ENCODE data around the gene DENND5B.
A peak's percentile ranks its signal among the peaks of the same experiment; 100 is the strongest.

DENND5B gene

DNA sequence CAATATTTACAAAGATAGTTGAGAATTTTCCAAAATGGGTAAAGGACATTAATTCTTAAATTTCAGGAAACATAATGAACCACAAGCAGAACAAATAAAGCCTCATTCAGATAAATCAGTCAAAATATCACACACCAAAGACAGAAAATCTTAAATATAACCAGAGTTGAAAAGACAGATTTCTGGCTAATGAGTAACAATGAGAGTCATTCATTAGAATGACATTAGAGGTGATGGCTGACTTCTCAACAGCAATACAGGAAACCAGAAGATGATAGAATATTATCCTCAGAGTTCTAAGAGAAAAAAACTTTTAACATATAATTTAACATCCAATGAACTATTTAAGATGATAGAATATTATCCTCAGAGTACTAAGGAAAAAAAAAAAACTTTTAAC is 124.2 kb downstream of the DENND5B start:
- Histone ChIP-seq H3K27me3 (replicated peaks; ENCODE audit: control insufficient read depth, insufficient read depth, low read length) (no peaks in the 10 kb centered on the region), H3K4me3 (ENCODE audit: low read length) (no peak overlapping the region), H3K4me1 (ENCODE audit: control insufficient read depth, insufficient read depth, low read length) (no peaks in the 10 kb centered on the region), H3K9me3 (ENCODE audit: control insufficient read depth, low read length) (no peaks in the 10 kb centered on the region), H3K9ac (ENCODE audit: low read length) (no peak overlapping the region), H3K36me3 (ENCODE audit: control insufficient read depth, insufficient read depth, low read length, severe bottlenecking) (no peaks in the 10 kb centered on the region)
- DNase-seq (ENCODE audit: low read depth) = no peak

DNA sequence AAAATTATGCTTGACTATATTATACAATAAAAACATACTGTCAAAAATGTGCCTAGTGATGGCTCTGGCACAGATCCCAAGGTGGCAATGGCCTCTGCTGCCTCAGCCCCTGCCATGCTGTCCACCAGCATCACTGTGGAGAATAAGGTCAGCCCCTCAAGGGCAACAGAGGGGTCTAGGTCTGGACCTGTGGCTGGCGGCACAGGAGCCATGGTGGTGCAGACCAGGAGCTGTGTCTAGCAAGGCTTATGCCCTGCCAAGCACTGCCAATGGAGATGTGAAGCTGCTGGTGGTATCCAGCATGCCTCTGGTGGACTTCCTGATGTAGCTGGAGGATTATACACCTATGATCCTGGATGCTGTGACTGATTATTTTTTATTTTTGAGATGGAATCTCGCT is 125.9 kb downstream of the DENND5B start:
- Histone ChIP-seq H3K4me3 (ENCODE audit: low read length) (no peak overlapping the region), H3K9ac (ENCODE audit: low read length) (no peak overlapping the region), H3K27me3 (replicated peaks; ENCODE audit: control insufficient read depth, insufficient read depth, low read length) (no peaks in the 10 kb centered on the region), H3K4me1 (ENCODE audit: control insufficient read depth, insufficient read depth, low read length) (no peaks in the 10 kb centered on the region), H3K9me3 (ENCODE audit: control insufficient read depth, low read length) (no peaks in the 10 kb centered on the region), H3K36me3 (ENCODE audit: control insufficient read depth, insufficient read depth, low read length, severe bottlenecking) (peaks cover 2% of the 10 kb centered on the region)
- DNase-seq (ENCODE audit: low read depth) = no peak

DNA sequence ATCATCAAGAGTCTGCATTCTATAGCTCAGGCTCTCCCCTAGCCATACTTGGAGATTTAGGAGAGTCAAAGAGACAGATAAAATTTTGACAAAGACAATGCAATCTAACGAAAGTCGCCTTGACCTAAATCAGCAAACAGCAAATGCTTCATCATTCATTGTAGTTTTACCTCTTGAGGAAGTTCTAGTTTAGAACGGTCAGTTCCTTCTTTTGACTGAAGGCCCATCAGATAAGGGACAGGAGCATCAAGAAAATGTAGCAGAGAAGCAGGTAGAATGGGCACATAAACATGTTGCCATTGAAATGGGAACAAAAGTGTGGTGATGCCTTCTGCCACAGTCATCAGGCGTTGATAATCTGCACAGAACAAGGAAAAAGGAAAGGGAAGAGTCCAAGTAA is 130.9 kb downstream of the DENND5B start:
- DNase-seq (ENCODE audit: low read depth) = no peak
- no peaks in the 10 kb centered on the region for H3K9me3 ChIP-seq (ENCODE audit: control insufficient read depth, low read length)
- no peaks in the 10 kb centered on the region for H3K27me3 ChIP-seq (replicated peaks; ENCODE audit: control insufficient read depth, insufficient read depth, low read length)
- H3K36me3 ChIP-seq (ENCODE audit: control insufficient read depth, insufficient read depth, low read length, severe bottlenecking) = peaks cover 7% of the 10 kb centered on the region
- H3K9ac ChIP-seq (ENCODE audit: low read length) = no peak overlapping the region
- H3K4me3 ChIP-seq (ENCODE audit: low read length) = no peak overlapping the region
- H3K4me1 ChIP-seq (ENCODE audit: control insufficient read depth, insufficient read depth, low read length) = peaks cover 3% of the 10 kb centered on the region

DNA sequence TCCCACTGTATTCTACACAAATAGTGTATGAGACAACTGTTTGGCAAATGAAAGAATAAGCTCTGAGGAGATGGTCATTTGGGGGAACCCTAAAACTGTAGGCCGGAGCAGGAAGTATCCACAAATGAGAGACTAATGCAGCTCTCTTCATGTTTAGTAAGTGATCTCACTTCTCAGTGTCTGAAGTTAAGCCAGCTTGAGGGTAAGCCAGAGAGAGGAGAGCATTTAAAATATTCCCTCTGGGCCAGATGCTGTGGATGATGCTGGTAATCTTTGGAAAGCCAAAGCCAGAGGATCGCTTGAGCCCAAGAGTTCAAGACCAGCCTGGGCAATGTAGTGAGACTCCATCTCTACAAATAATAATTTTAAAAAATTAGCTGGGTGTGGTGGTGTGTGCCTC is 134.4 kb downstream of the DENND5B start:
- H3K4me3 ChIP-seq (ENCODE audit: low read length) = no peak overlapping the region
- no peak overlapping the region for H3K9ac ChIP-seq (ENCODE audit: low read length)
- H3K27me3 ChIP-seq (replicated peaks; ENCODE audit: control insufficient read depth, insufficient read depth, low read length) = no peaks in the 10 kb centered on the region
- peaks cover 3% of the 10 kb centered on the region for H3K4me1 ChIP-seq (ENCODE audit: control insufficient read depth, insufficient read depth, low read length)
- H3K9me3 ChIP-seq (ENCODE audit: control insufficient read depth, low read length) = no peaks in the 10 kb centered on the region
- DNase-seq (ENCODE audit: low read depth) = no peak
- H3K36me3 ChIP-seq (ENCODE audit: control insufficient read depth, insufficient read depth, low read length, severe bottlenecking) = peaks cover 16% of the 10 kb centered on the region

DNA sequence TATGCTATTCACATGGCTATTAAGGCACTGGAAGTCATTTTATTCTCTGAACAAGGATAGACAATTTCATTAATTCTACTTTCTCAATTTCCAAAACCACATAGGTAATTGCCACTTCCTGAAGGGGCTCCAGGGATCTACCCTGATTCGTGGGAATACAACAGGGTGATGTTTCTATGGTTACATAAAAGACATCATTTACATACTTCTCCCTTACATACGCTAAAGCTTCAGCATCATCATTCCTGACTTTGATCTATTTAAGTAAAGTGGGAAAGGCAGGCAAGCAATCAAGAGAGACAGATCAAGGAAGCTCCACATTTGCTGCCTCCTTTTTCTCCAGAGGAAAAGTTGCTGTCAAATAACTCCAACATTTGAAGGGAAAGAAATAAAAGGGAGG is 146.2 kb downstream of the DENND5B start:
- H3K4me3 ChIP-seq (ENCODE audit: low read length) = no peak overlapping the region

DNA sequence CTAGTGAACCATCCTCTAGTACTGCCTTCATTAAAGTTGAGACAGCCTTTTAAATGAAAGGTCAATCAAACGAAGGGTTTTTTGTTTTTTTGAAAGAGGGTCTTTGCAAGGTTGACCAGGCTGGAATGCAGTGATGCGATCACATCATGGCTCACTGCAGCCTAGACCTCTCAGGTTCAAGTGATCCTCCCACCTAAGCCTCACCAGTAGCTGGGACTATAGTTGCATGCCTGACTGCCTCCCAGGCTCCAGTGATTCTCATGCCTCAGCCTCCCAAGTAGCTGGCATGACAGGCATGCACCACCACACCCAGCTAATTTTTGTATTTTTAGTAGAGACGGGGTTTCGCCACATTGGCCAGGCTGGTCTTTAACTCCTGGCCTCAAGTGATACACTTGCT is 150.3 kb downstream of the DENND5B start:
- Histone ChIP-seq H3K27me3 (replicated peaks; ENCODE audit: control insufficient read depth, insufficient read depth, low read length) (no peaks in the 10 kb centered on the region), H3K4me1 (ENCODE audit: control insufficient read depth, insufficient read depth, low read length) (no peaks in the 10 kb centered on the region), H3K9me3 (ENCODE audit: control insufficient read depth, low read length) (no peaks in the 10 kb centered on the region), H3K9ac (ENCODE audit: low read length) (no peak overlapping the region), H3K4me3 (ENCODE audit: low read length) (no peak overlapping the region), H3K36me3 (ENCODE audit: control insufficient read depth, insufficient read depth, low read length, severe bottlenecking) (no peaks in the 10 kb centered on the region)
- DNase-seq (ENCODE audit: low read depth) = no peak

More for the DNA sequence above, 146.2 kb downstream of the DENND5B start:
- no peaks in the 10 kb centered on the region for H3K9me3 ChIP-seq (ENCODE audit: control insufficient read depth, low read length)
- H3K4me1 ChIP-seq (ENCODE audit: control insufficient read depth, insufficient read depth, low read length) = no peaks in the 10 kb centered on the region
- no peak for DNase-seq (ENCODE audit: low read depth)
- no peak overlapping the region for H3K9ac ChIP-seq (ENCODE audit: low read length)
- no peaks in the 10 kb centered on the region for H3K27me3 ChIP-seq (replicated peaks; ENCODE audit: control insufficient read depth, insufficient read depth, low read length)
- peaks cover 4% of the 10 kb centered on the region for H3K36me3 ChIP-seq (ENCODE audit: control insufficient read depth, insufficient read depth, low read length, severe bottlenecking)

DNA sequence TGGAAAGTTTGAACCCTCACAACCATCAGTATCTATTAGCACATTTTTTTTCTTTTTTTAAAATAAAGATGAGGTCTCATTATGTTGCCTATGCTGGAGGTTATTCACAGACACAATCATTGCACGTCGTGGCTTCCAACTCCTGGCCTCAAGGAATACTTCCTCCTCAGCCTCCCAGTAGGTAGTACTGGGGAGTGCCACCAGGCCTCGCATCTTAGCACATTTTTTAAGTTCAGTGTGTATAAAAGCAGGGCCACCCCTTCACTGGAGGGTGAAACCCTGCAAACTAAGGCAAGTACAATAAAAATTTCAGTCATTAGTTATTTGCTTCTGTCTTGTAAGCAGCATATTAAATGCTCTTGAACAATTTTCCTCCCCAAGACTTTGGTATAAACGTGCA is 150.8 kb downstream of the DENND5B start:
- H3K4me1 ChIP-seq (ENCODE audit: control insufficient read depth, insufficient read depth, low read length) = no peaks in the 10 kb centered on the region
- H3K9me3 ChIP-seq (ENCODE audit: control insufficient read depth, low read length) = no peaks in the 10 kb centered on the region
- no peak overlapping the region for H3K9ac ChIP-seq (ENCODE audit: low read length)
- no peaks in the 10 kb centered on the region for H3K27me3 ChIP-seq (replicated peaks; ENCODE audit: control insufficient read depth, insufficient read depth, low read length)
- H3K4me3 ChIP-seq (ENCODE audit: low read length) = no peak overlapping the region
- no peak for DNase-seq (ENCODE audit: low read depth)
- H3K36me3 ChIP-seq (ENCODE audit: control insufficient read depth, insufficient read depth, low read length, severe bottlenecking) = no peaks in the 10 kb centered on the region

DNA sequence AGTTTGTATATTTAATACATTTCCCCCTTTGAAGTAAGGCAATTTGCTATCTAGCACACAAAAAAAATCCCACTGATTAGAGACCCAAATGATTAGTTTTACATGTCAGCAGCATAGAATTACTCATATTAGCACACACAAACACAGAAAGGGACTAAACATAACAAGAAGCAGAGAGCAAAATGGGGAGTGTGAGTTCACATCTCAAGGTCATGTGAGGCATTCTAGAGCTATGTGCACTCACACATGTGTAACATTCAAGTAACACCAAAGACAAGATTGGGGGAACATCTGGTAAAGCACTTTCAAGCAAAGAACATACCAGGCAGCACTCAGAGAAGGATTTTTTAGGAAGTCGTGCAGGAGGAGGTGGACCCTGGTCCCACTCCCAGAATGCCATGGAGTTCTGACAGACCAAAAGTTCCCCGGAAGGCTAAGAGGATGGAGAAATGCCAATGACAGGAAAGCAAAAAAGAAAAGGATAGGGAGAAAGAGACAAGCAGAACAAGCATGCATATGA is 159.2 kb downstream of the DENND5B start:
- no peaks in the 10 kb centered on the region for H3K9me3 ChIP-seq (ENCODE audit: control insufficient read depth, low read length)
- H3K9ac ChIP-seq (ENCODE audit: low read length) = no peak overlapping the region
- no peaks in the 10 kb centered on the region for H3K36me3 ChIP-seq (ENCODE audit: control insufficient read depth, insufficient read depth, low read length, severe bottlenecking)
- peak; percentile 8 for DNase-seq (ENCODE audit: low read depth)
- H3K27me3 ChIP-seq (replicated peaks; ENCODE audit: control insufficient read depth, insufficient read depth, low read length) = no peaks in the 10 kb centered on the region
- no peak overlapping the region for H3K4me3 ChIP-seq (ENCODE audit: low read length)
- H3K4me1 ChIP-seq (ENCODE audit: control insufficient read depth, insufficient read depth, low read length) = no peaks in the 10 kb centered on the region

DNA sequence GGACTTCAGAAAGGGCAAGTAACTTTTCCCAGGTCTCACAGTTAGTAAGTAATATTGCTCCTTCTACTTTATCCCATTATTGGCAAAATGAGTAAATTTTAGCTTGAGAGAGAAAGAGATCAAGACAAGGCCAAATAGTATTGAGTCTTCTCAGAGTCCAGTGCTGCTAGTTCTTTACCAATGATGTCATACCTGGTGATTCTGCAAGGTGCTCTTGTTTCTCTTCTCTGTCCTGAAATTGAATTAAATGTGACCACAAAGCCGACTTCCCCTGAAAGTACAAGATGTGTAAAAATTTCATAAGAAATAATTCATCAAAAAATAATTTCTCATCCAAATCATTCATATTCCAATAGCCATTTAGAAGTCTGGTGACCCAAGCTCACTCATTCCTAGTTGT is 167.5 kb downstream of the DENND5B start:
- Histone ChIP-seq H3K36me3 (ENCODE audit: control insufficient read depth, insufficient read depth, low read length, severe bottlenecking) (peaks cover 18% of the 10 kb centered on the region), H3K4me1 (ENCODE audit: control insufficient read depth, insufficient read depth, low read length) (no peaks in the 10 kb centered on the region), H3K9ac (ENCODE audit: low read length) (no peak overlapping the region), H3K4me3 (ENCODE audit: low read length) (no peak overlapping the region), H3K27me3 (replicated peaks; ENCODE audit: control insufficient read depth, insufficient read depth, low read length) (no peaks in the 10 kb centered on the region), H3K9me3 (ENCODE audit: control insufficient read depth, low read length) (no peaks in the 10 kb centered on the region)
- DNase-seq (ENCODE audit: low read depth) = no peak

DNA sequence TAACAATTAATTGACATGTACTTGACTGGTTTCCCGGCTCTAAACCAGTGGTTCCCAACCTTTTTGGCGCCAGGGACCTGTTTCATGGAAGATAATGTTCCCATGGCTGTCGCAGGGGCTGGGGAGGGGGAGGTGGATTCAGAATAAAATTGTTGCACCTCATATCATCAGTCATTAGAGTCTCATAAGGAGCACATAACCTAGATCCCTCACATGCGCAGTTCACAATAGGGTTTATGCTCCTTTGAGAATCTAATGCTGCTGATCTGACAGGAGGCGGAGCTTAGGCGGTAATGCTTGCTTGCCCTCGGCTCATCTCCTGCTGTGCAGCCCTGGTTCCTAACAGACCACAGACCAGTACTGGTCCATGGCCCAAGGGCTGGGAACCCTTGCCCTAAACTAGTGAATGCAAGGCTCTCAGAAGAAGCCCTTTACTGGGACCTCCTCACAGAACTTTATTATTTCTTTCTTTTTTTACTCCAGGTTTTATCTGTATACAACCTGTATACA is 178.6 kb downstream of the DENND5B start:
- H3K9me3 ChIP-seq (ENCODE audit: control insufficient read depth, low read length) = no peaks in the 10 kb centered on the region
- peaks cover 26% of the 10 kb centered on the region for H3K36me3 ChIP-seq (ENCODE audit: control insufficient read depth, insufficient read depth, low read length, severe bottlenecking)
- H3K4me3 ChIP-seq (ENCODE audit: low read length) = no peak overlapping the region
- no peak overlapping the region for H3K9ac ChIP-seq (ENCODE audit: low read length)
- no peak for DNase-seq (ENCODE audit: low read depth)
- H3K4me1 ChIP-seq (ENCODE audit: control insufficient read depth, insufficient read depth, low read length) = no peaks in the 10 kb centered on the region
- no peaks in the 10 kb centered on the region for H3K27me3 ChIP-seq (replicated peaks; ENCODE audit: control insufficient read depth, insufficient read depth, low read length)

DNA sequence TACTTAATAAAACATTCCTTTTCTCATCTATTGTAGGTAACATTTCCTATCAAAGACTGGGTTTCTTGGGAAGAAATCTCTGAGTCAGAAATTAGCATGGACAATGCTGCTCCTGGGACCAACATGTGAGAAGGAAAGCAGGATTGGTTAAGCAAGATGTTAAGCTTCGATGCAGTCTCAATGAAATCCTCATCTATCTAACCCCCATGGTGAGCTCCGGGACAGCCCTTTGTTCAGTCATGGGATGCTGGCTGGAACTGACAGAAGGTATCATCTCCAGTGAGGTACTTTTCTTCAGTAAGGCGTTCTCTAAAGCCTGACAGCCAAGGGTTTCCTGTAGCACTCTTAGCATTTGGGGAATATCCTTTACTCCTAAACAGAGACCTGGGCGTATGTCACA is 182.2 kb downstream of the DENND5B start:
- DNase-seq (ENCODE audit: low read depth) = no peak
- peaks cover 21% of the 10 kb centered on the region for H3K36me3 ChIP-seq (ENCODE audit: control insufficient read depth, insufficient read depth, low read length, severe bottlenecking)
- no peaks in the 10 kb centered on the region for H3K4me1 ChIP-seq (ENCODE audit: control insufficient read depth, insufficient read depth, low read length)
- H3K9me3 ChIP-seq (ENCODE audit: control insufficient read depth, low read length) = no peaks in the 10 kb centered on the region
- no peaks in the 10 kb centered on the region for H3K27me3 ChIP-seq (replicated peaks; ENCODE audit: control insufficient read depth, insufficient read depth, low read length)
- no peak overlapping the region for H3K9ac ChIP-seq (ENCODE audit: low read length)
- H3K4me3 ChIP-seq (ENCODE audit: low read length) = no peak overlapping the region

DNA sequence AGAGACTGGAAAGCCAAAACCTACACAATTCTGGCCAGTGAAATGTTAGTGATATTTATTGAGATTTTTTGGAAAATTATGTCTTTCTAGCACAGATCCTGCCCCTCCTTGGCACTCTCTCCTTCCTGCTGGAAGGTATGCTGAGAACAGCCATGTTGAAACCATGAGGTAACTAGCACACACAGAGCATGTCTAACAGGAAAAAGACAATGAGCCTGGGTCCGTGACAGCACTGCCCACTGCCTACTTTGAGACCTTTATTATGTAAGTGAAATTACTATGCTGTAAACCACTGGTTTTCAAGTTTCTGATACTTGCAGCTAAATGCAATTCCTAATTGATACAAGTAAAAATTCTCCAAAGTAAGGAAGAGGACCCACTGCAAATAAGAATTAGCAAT is 183.4 kb downstream of the DENND5B start:
- H3K4me3 ChIP-seq (ENCODE audit: low read length) = no peak overlapping the region
- no peak for DNase-seq (ENCODE audit: low read depth)
- H3K36me3 ChIP-seq (ENCODE audit: control insufficient read depth, insufficient read depth, low read length, severe bottlenecking) = peaks cover 9% of the 10 kb centered on the region
- no peaks in the 10 kb centered on the region for H3K9me3 ChIP-seq (ENCODE audit: control insufficient read depth, low read length)
- peaks cover 4% of the 10 kb centered on the region for H3K4me1 ChIP-seq (ENCODE audit: control insufficient read depth, insufficient read depth, low read length)
- H3K9ac ChIP-seq (ENCODE audit: low read length) = no peak overlapping the region
- H3K27me3 ChIP-seq (replicated peaks; ENCODE audit: control insufficient read depth, insufficient read depth, low read length) = no peaks in the 10 kb centered on the region

All from adipocyte (in vitro differentiated cells).